ENCODE data around the gene MT1A. TPM values are rescaled to one million over a fixed set of nuclear protein-coding genes. Genes with fewer than 3 reads are reported as not detected.
"Not testable (repeated sequence)": the region's sequence is repeated elsewhere in the genome, so short reads cannot be mapped to it uniquely, and the experiment has no call there.

The MT1A gene
- total RNA-seq, 1 donor from 2014 or later: 1.8 TPM

GRCh38 chr16:56643833-56644232 lies 5.4 kb downstream of the MT1A start:
- intact Hi-C loops (cut with DNase I): no loop called here
- DNase-seq (ENCODE audit: low spot score): no peak
- no peak for ATAC-seq

- intact Hi-C loops (cut with DNase I): no loop called here
- DNase-seq (ENCODE audit: low spot score): no peak
- ATAC-seq: no peak
These were observed 6.8 kb downstream of the MT1A start for GRCh38 chr16:56645311-56645710.

GRCh38 chr16:56645838-56646237 lies 7.4 kb downstream of the MT1A start:
- ATAC-seq (no peak), DNase-seq (ENCODE audit: low spot score) (no peak)
- intact Hi-C loops (cut with DNase I): no loop called here

DNA sequence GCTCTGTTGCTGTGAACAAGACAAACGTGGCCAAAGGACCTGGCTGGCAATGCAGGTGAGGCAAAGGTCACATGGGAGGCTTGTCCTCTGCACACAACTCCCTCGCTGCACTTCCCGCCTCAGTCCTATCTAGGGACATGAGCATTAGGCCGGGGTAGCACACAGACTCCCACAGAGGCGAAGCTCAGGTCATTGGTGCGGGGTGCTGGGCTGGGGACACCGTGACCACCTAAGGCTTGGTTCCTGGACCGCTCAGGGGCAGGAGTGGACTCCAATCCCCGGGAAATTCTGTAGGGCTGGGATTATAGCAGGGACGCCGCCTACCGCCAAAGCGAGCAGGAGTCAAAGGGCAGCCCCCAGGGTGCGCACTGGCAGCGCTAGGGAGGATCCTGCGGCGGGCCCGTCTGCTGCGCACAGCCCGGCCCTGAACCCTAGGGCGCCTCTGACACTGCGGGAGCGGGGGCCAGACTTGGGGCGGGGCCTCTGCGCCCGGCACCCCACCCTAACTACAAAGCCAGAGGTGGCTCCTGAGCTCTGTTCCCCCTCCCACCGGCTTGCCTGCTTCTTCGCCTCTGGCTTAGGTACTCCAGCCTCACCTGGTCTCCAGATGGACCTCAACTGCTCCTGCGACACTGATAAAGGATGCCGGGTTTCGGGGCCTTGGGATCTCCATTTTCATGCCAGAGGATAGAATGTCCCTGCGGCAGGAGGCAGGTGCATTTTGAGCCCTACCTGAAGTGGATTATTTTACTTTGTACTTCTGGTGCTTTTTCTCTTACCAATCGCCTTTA lies 9.4 kb downstream of the MT1A start:
- intact Hi-C loops (cut with DNase I): no loop called here
- ATAC-seq: no peak
- DNase-seq (ENCODE audit: low spot score): no peak

DNA sequence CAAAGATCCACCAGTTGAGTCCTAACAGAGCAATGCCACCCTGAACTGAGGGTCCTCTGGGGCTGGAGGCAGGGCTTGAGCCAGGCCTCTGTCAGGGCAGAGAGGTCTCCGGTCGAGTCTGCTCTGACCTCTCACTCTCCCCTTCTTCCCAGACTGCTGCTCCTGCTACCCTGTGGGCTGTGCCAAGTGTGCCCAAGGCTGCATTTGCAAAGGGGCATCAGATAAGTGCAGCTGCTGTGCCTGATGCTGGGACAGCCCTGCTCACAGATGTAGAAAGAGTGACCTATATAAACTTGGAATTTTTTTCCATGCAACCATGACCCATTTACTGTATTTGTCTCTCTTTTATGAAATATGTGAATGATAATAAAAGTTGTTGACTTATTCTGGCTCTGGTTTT lies 10.8 kb downstream of the MT1A start:
- intact Hi-C loops (cut with DNase I): no loop called here
- ATAC-seq (no peak), DNase-seq (ENCODE audit: low spot score) (no peak)

GRCh38 chr16:56649820-56650219 lies 11.4 kb downstream of the MT1A start:
- intact Hi-C loops (cut with DNase I): no loop called here
- ATAC-seq (no peak), DNase-seq (ENCODE audit: low spot score) (no peak)

- DNase-seq (ENCODE audit: low spot score) (no peak), ATAC-seq (no peak)
- intact Hi-C loops (cut with DNase I): no loop called here
These were observed 13.1 kb downstream of the MT1A start, which contains the start of gene MT1B for GRCh38 chr16:56651586-56651985. Gene MT1B, plus strand, starts transcription at chr16:56651886. Its CDS starts 68 bp downstream, at chr16:56651954.

- no peak for ATAC-seq
- intact Hi-C loops (cut with DNase I): no loop called here
These were observed 14.1 kb downstream of the MT1A start for GRCh38 chr16:56652600-56652999.

DNA sequence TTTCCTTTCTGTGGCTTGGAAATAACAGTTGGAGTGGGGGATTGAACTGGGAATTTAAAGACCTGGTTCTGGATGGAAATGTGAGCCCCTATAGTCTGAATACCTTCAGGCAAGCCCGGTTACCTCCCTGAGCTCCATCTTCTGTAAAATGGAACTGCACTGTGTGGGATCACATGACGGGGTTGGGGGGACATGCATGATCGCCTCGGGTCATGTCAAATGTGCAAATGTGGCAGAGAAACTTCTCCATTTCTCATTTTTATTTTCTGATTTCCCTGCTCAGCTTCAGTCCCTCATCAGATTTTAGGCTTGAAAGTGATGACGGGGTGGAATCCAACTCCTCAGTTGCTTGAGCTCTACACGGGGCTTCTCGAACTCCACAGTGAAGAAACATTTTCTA lies 14.8 kb downstream of the MT1A start:
- DNase-seq (ENCODE audit: low spot score) (no peak), ATAC-seq (no peak)
- intact Hi-C loops (cut with DNase I): no loop called here

More at GRCh38 chr16:56652600-56652999, 14.1 kb downstream of the MT1A start:
- DNase-seq (ENCODE audit: low spot score): no peak

GRCh38 chr16:56657555-56658326 lies 19.3 kb downstream of the MT1A start, which contains the start of gene MT1F:
Gene MT1F, plus strand, starts transcription at chr16:56657959. Its CDS starts 100 bp downstream, at chr16:56658059.
- DNase-seq (ENCODE audit: low spot score) (peak; percentile 77), ATAC-seq (peak; percentile 79)
- intact Hi-C loops (cut with DNase I): no loop called here

DNA sequence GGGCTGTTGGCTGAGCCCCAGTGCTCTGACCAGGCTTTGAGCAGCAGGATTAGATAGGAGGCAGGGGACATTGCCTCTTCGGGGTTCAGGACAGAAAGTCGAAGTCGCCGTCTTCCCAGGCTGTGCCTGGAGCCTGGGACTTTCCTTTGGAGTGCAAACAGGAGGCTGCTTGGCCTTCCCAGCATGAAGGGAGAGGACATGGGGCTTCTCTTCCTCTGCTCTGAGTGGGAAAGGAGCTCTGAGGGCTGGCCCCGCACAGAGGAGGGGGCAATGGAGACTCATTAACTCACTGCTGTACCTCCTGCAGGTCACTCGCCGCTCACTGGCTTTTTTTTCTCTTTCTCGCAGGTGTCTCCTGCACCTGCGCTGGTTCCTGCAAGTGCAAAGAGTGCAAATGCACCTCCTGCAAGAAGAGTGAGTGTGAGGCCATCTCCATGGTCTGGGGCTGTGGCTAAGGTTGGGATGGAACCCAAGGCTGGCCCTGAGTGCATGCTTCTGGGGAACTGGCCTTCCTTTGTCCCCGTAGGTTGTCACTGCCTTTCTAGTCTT lies 19.9 kb downstream of the MT1A start:
- intact Hi-C loops (cut with DNase I): no loop called here
- DNase-seq (ENCODE audit: low spot score) (no peak), ATAC-seq (no peak)

- intact Hi-C loops (cut with DNase I): no loop called here
- no peak for ATAC-seq
- DNase-seq (ENCODE audit: low spot score): no peak
These were observed 24.2 kb downstream of the MT1A start for GRCh38 chr16:56662357-56663354.

DNA sequence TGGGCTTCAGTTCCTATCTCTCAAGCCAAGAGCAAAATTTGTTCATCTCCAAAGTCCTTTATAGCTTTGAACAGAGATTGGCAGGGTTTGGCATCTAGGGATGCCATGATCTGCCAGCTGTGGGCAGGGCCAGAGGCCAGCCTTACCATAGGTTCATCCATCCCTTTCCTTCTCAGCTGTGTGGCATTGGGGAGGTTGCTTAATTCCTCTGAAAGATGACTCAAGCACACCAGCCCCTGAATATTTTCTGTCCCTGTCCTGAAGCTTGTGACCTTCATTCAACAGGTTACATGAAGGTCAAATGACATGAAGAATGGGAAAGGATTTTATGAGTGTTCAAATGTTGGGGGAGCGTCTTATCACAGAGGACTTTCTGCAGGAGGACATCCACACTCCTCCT lies 26.0 kb downstream of the MT1A start:
- intact Hi-C loops (cut with DNase I): no loop called here
- DNase-seq (ENCODE audit: low spot score): no peak
- no peak for ATAC-seq

- ATAC-seq; DNase-seq (ENCODE audit: low spot score): not testable (repeated sequence)
These were observed 27.1 kb downstream of the MT1A start for GRCh38 chr16:56665286-56666261.

GRCh38 chr16:56667581-56668571 lies 29.4 kb downstream of the MT1A start, which contains the start of gene MT1G:
Gene MT1G, minus strand, starts transcription at chr16:56668065. Its CDS starts 72 bp downstream, at chr16:56667993.
- ATAC-seq: peak; percentile 67
- intact Hi-C loops (cut with DNase I): no loop called here
- no peak for DNase-seq (ENCODE audit: low spot score)

More at GRCh38 chr16:56665286-56666261, 27.1 kb downstream of the MT1A start:
- intact Hi-C loops (cut with DNase I): not testable (repeated sequence)
